ENCODE results near the gene RBM8A. TPM values are rescaled to one million over a fixed set of nuclear protein-coding genes. Genes with fewer than 3 reads are reported as not detected.

Gene RBM8A
- polyA plus RNA-seq (2013, experiment 1 of 2; ENCODE audit: insufficient read length): 196 TPM
- 102 TPM for polyA plus RNA-seq (2013, experiment 2 of 2; ENCODE audit: insufficient read length)

DNA sequence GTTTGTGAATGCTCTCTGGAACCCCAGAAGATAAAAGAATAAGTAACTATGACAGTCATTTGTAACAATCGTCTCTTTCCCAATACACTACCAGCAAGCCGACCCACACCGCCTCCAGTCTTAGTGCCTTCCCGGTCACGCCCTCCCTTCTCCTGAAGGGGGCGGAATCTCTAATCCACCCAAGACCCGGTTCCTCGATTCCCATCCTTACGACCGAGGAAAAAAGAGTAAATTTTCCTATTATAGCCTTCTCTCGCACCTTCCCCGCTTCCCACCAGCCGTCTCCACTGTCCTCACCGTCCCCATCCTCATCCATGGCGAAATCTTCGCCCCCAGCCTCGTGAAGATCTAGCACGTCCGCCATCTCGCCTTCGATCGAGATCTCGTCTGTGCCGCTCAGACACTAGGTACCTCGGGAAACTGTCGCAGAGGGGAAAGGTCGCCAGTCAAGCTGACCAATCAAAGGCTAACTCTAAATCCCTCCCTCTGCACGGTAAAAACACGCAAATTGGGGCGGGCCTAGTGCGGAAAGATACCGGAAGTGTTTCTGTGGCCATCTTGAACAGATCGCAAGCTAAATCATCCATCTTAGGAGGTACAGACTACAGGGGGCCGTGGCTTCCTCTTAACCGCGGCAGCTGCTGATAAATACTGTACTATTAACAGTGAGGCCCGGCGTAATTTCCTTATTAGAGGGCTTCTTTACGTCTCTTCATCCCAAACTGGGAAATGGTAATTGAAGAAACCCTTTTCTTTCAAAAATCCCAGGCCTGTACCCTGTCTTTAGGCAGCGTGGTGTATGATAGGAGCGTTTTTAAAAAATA is at the start of gene RBM8A:
RBM8A (minus strand) TSS at position 422 of the 824 bp plus-strand sequence; CDS start at position 364, 58 bp downstream.
- peak; percentile 99 for DNase-seq

DNA sequence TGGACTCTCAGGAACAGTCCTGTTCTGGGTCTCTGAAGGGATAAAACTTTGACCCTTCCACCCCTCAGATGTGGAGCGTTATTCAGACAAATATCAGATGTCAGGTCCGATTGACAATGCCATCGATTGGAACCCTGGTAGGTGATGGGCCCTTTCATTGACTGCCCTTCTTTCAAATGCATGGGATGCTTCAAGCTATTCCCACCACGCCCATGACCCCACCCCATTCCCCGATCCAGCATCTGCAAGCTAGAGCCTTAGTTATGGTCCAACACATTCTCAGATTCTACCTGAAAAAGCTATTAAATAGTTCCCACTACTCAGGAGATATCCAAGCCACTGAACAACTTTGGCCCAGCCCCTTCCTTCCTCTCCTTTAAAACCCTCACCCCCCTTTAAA is 49.7 kb upstream of the RBM8A start:
- no peak for DNase-seq

DNA sequence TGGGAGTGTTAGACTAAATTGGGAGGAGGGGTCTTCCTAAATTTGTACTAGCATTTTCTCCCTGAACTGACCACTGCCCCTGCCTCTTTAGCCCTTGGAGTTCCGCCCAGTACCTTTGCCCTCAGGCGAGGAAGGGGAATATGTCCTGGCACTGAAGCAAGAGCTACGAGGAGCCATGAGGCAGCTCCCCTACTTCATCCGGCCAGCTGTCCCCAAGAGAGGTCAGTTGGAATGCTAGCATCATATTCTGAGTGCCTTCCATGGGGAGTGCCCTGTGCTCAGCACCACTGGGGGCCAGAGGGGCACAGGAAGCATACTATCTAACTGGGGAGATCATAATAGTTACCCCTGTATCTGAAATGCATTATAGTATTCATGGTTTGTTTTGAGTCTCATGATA is 47.9 kb upstream of the RBM8A start:
- DNase-seq: no peak

DNA sequence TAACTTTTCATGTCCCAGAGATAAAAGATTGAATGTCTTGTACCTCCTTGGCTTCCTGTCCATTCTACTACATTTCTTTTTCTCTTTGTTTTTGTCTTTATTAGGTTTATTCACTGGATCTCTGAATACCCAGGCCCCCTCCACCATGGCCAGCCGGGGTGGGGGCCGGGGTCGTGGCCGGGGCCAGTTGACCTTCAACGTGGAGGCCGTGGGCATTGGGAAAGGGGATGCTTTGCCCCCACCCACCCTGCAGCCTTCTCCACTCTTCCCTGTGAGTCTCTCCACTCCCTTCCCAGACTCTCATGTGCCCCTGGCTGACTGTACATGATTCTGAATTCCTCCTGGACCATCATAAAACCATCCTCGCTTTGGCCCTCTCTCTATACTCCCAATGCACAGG is 47.4 kb upstream of the RBM8A start:
- no peak for DNase-seq

DNA sequence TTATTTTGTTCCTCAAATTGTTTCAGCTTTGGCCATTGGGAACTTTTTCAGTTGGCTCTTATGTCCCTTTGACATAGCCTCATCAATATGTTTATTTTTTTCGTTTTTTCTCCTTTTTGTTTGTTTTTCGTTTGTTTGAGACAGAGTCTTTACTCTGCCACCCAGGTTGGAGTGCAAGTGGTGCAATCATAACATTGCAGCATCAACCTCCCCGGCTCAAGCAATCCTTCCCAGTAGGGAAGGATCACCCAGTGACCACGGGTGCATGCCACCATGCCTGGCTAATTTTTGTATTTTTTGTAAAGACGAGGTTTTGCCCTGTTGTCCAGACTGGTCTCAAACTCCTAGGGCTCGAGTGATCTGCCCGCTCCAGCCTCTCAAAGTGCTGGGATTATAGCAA is 45.3 kb upstream of the RBM8A start:
- DNase-seq: no peak

DNA sequence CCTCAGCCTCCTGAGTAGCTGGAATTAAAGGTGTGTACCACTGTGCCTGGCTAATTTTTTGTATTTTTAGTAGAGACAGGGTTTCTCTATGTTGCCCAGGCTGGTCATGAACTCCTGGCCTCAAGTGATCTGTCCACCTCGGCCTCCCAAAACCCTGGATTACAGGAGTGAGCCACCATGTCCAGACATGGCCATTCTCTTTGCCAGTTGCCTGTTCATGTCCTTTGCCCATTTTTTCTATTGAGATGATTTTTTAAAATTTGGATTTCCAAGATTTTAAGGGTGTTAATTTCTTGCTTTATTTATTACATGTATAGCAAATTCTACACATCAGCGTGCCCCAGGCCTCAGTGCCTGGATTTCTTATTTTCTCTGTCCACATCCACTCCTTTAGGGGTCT is 40.0 kb upstream of the RBM8A start:
- DNase-seq: no peak

DNA sequence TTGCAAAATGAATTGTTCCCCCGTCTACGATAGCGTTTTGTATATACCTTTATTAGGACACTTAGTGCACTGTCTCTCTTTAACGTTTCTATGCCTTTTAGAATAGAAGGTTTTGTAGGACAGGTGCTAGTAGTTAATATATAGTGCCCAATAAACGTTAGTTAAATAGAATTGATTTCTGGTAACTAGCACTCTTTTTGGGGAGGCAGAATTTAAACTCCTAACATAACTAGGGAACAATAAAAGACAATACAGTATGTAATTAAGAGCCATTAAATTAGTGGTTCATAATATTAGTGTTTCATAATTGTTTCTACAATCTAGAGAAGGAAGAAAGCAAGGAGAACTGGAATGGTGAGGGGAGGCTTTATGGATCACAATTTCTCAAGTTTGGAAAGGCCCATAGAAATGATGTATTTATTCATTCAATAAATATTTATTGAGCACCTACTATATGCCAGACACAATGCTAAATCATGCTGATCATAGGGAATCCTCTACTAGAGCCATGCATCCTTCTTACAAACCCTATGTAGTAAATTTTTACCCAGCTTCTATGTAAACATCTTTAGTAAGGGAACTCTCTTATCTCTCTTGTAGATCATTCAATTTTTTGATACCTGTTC is 37.9 kb upstream of the RBM8A start:
- DNase-seq: no peak

DNA sequence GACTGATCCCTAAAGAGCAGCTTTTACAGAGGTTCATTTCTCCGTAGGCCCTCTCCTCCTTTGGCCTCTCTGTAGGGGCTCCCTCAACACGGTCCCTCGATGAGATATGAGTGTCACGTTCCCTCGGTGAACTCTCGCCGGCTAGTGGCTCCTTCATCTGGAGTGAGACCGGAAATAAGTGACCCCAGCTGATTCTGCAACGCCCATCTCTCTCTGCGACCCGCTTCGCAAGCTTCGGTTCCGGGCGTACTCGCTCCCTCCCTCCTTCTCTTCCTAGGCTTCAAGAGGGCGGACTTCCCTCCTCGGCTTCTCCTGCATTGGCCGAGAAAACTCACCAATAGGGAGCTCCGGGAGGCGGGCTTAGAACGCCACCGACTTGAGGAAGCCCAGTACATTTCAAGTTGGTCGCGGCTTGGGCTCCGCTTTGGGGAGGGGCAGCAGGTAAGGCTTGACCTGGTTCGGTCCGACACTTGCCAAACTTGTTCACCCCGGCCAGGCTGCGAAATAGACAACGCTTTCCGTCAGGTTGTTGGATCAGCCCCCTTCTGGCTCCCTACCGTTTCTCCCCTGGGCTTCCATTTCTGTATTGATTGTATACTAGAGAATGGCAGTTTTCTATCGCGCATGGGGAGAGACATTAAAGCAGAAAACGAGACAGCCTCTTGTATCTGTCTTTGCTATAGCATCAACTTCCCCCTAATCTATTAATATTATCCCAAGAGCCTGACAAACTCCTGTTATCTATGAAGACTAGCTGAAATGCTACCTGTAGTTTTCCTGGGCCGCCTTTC is 37.2 kb upstream of the RBM8A start, which contains the start of the genes ANKRD34A and POLR3GL:
ANKRD34A (minus strand) TSS at position 248 of the 791 bp plus-strand sequence. CDS start 2,816 bp downstream, outside the sequence.
POLR3GL (plus strand) TSS at position 363 of the 791 bp plus-strand sequence. CDS start 10,176 bp downstream, outside the sequence.
- peak; percentile 95 for DNase-seq

DNA sequence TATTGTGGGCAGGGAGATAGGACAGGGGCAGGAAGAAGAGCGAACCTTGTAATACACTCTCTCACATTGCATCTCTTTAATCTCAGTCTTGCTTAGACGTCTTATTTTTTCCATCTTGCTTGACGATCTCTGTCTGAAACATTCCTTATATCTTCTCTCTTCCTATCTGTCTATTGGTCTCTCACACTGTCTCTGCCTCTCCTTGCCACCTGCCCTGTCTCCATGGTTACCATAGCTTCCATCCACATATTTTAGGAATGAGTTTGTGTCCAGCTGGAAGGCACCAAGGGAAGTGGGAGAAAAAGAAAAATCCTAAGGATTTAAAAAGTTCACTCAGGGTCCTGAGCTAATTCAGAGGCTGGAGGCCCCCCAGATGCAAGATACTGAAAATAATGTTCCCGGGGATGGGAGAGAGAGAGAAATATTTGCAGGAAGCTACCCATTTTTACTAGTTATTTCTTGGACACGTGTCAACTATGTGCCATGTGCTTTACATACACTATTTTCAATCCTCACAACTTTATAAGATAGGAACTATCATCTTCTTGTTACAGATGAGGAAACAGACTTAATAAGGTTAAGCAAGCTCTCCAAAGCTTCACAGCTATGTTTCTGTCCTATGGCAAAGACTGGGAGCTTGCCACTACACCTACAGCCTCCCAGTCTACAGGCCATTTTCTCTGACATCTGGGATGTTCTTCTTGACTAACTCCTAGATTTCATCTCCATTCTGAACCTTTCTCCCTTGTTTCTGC is 36.2 kb upstream of the RBM8A start:
- DNase-seq: peak; percentile 85

DNA sequence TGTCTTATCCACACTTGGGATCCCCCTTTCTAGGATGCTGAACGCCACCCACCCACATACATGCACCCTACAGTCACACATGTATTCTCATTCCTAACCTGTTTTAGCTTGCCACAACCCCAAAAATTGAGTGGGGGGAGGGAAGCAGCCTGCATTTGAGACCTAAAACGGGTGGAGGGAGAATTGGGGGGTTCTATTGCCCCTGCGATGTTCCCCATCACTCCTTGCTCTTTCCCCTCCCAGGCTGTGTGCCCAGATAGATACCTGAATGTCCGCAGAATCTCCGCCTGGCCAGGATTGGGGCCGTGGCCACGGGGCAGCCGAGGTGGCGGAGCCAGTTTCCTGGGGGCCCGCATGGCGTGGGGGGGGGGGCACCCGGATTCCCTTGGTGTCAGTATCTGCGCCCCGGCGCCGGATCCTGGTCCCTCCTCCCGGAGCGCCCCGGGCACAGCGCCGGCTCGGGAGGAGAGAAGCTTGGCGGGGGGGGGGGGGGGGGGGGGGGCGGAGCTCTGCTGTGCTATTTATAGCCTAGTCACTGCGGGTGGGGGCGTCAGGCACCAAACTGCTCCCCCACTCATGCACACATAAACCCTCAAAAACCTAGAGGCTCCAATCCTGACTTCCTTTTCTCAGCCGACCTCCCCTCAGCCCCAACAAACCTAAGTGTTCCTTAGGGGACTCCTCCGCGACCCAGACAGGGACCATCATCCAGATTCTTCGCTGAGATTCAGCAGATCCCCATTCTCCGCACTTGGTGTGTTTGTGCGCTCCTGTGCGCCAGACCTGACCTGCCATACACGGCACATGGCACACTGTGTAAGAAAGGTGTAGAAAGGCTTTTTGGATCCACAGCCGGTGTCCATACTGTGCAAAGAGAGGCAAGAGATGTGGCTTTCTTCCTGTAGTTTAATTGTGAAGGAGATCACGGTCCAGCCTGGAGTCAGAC is 35.1 kb upstream of the RBM8A start:
- peak; percentile 46 for DNase-seq

DNA sequence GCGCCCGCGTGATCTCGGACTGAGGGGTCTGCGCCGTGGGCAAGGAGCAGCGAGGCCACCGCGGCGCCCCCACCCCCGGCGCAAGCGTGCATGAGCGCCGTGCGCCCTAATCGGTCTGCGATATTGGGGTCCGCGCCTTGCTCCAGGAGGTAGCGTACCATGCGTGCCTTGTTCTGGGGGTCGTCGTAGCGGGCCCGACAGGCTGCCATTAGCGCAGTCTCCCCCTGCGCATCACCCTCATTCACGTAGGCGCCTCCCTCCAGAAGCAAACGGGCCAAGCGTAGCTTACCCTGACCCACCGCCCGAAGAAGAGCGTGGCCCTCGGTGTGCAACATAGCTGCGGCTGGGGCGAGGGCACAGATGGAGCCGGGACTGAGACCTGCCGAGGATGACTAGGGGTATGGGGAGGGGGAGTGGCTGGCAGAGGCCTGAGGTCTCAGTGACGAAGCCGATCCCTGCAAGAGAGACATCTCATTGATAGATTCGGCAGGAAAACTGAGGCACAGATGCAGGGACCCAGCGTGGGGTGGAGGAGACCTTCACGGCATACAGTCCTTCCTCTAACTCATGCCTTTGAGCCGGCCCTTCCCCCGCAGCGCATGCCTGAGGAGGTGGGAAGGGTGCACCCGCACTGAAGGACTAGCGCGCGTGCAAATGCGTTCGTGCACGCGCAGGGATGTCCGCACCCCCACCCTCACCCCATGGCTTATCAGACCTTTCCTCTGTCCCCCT is 34.3 kb upstream of the RBM8A start:
- DNase-seq: no peak

DNA sequence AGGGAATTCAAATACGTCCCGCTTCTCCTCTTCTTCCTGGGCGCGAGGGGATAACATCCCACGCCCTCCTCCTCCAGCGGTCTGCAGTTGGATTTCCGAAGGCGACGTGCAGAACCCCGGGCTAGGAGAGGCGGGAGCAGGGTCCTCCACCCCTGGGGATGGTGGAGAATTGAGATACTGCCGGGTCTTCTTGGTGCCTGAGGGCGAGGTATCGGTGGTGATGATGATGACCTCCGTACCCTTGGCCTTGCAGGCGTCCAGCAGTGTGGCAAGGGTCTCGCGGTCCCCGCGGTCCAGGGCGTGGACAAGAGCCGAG is 33.8 kb upstream of the RBM8A start:
- no peak for DNase-seq

DNA sequence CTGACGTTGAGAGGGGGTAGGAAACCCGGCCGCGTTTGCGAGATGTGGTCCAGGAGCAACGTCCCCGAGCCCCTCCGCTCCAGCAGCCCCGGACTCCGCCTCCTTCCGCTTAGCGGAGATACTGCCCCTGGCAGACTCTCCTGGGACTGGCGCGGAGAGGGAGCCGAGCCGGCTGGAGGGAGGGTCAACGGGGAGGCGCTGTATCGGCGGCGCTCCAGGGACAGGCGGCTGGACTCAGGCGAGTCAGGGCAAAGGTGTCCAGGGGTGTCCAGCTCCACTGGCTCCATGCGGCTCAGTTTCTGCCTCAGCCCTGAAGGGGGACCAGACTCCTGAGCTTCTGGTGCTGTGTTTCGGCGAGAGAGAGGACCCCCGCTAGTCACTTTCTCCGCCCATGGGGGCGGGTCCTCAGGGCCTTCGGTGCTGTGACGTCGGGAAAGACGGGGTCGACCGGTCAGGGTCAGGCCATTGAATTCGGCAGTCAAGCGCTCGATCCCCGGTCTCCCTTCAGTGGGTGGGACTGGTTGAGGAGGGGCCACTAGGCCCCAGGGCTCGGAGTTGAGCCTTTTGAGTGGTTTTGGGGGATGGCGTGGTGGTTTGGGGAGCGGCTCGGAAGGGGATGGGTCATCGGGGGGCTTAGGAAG is 33.3 kb upstream of the RBM8A start:
- peak; percentile 70 for DNase-seq

DNA sequence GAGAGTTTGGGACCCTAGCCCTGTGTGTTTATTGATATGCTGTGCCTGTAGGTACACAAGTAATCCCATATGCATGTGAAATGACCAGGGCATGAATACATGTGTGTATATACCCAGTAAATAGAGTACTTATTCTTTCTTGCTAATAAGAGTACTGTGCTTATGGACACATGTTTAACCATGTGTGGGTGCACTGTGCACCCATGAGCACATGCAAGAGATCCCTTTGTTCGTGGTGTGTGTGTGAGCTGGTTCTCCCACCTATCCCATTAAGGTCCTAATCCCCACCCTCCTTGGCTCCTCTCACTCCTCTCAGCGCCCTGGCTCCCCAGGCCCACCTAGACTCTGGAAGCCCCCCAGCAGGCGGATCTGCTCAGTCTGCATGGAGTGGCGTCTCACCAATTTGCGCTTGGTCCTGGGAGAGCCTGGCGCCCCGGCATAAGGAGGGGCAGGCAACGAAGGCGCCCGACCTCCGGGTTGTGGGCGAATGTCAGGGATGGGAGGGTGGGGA is 32.7 kb upstream of the RBM8A start:
- DNase-seq: no peak

DNA sequence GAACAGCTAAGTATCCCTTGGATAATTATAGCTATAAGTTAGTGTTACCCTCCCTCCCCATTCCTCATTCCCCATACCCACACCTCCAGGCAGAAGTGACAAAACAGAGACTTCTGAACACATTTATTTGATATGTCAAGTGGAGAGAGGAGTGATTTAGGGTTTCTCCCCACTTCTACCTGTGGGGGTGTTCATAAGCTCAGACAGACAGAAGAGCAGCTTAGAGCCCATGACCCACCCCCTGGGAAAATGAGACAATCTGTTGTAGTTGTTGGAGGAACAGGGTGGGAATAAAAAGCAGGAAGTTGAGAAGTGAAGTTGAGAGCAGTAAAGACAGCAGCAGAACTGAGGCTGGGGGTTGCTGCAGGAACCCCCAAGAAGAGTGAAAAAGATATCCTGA is 32.0 kb upstream of the RBM8A start:
- DNase-seq: no peak

DNA sequence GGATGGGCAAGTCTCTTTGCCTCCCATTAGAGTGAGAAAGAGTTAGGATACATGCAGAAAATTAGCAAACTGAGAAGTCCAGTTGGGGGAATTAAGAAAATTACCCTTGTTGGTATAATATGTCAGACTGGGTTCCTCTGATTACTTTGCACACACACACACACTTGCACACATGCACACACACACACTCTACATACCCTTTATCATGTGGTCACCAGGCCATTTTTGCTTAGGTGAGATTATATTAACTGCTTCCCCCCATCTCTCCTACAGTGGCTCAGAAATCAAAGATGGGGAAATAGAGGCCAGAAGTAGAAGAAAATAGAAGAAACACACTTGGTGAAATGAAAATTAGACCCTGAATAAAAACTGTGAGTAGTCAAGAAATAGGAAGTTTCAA is 31.4 kb upstream of the RBM8A start:
- no peak for DNase-seq

DNA sequence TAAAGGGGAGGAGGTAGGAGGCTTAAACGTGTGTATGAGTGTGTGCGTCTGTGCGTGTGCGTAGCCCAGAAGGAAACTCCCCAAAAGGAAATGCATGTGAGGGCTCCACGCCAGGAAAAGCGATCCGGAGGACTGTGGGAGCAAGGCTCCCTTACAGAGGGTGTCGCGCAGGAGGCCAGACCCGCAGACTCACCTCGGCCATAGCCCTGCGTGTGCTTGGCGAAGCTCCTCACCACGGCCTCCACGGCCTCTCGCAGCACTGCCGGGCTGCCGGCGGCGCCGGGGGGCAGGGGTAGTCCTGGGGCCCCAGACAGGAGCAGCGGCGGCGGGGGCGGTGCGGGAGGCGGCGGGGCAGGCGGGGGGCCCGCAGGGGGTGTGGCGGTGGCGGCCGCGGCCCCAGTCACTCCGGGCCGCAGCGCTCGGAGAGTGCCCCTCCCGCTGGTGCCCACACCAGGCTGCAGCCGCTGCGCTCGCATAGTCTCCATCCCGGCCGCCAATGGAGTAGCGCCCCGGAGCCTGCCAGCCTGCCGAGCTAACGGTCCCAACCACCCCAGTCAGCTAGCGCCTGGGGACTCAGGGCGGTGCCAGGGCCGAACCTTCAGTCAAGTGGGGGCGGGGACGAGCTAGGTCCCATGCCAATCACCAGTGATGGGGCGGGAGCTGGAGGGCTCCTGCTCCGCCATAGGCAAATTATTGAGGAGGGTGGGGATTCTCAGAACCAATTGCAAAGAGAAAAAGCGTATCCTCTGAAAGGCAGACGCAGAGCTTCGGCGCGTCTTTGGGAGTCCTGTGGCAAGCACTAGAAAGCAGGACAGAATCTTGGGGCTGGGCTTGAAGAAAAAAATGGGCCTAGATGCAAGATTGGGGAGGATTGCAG is 30.4 kb upstream of the RBM8A start, which contains the start of gene LIX1L:
LIX1L (minus strand) TSS at position 575 of the 877 bp plus-strand sequence; CDS start at position 485, 90 bp downstream.
- DNase-seq: peak; percentile 98

DNA sequence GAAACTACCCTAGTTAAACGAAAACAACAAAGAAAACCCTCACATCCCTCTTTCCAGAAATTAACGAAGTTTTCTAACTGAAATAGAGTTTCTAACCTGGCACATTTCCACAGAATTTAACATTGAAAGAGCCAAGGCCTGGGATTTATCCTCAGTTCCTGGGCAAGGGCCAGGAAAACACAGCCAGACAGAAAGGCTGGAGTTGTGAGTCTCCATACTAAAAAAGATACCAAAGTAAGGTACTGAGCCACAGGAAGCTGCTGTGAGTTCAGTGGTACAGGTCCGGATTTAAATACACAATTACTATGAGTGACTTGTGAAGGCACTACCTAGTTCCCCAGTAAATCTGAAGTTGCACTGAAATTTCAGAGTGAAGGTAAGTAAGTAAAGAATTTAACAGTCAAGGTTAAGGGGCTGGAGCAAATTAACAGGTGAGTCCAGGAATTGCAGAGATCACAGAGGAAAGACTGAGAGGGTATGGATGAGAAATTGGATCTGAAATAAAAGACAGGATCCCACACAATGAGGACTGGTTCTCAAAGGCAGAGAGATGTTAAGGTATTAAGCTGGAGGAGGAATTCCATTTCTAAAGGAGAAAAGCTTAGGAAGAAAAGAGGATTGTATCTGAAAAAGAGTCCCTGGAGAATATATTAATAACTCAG is 29.6 kb upstream of the RBM8A start:
- peak; percentile 23 for DNase-seq
